GM13976 (cell line): Measurements from ENCODE around the gene APRT.

Experiments
- DNase-seq: peaks from one replicate; pipeline ENCODE4 v3.0.0; 2012; ENCODE audit warnings: low spot score
- CTCF ChIP-seq: IDR thresholded peaks from 2 replicates; pipeline ENCODE4 v1.5.1; 2012; ENCODE audit warnings: borderline replicate concordance, mild to moderate bottlenecking; ENCODE audit not compliant: insufficient read depth; ENCODE audit errors: extremely low read depth, missing control alignments, control extremely low read depth
- in situ Hi-C: fragments of 300-500 bp; cut with MboI; formaldehyde crosslinking; loops from one replicate; pipeline ENCODE4 v1.12.0; 2022; ENCODE audit warnings: low sequenced_read_pairs, mixed read lengths, inconsistent platforms; ENCODE audit not compliant: unreplicated experiment

APRT gene

GRCh38 chr16:88850531-88851199, 38.9 kb upstream of the APRT start:
- in situ Hi-C loops = no loop called here
- TF ChIP-seq CTCF = no peak
- DNase-seq = no peak

- no peak for DNase-seq
- in situ Hi-C loops = no loop called here
- TF ChIP-seq CTCF = no peak
These were observed 36.8 kb upstream of the APRT start for GRCh38 chr16:88848557-88848956.

GRCh38 chr16:88847654-88848053, 35.9 kb upstream of the APRT start:
- DNase-seq = no peak
- TF ChIP-seq CTCF = no peak
- in situ Hi-C loops = no loop called here

- TF ChIP-seq CTCF = no peak
- in situ Hi-C loops = no loop called here
- no peak for DNase-seq
These were observed 34.4 kb upstream of the APRT start for GRCh38 chr16:88846088-88846487.

GRCh38 chr16:88844419-88845036, 32.8 kb upstream of the APRT start:
- in situ Hi-C loops = no loop called here
- DNase-seq = no peak
- no peak for TF ChIP-seq CTCF

- no peak for DNase-seq
- in situ Hi-C loops = no loop called here
- no peak for TF ChIP-seq CTCF
These were observed 31.5 kb upstream of the APRT start for GRCh38 chr16:88843256-88843655.
